ENCODE results near the gene DVL2. TPM values are rescaled to one million over a fixed set of nuclear protein-coding genes. Genes with fewer than 3 reads are reported as not detected.

The DVL2 gene
- total and polyA plus RNA-seq, 2 of the 13 experiments (the other 11 are each of a cell fraction or from before 2014, with no cell fraction given) = 5.7 to 38.2 TPM

- TF ChIP-seq RBM39 (IDR thresholded peaks at IDR 0.05; ENCODE audit: low read depth, low read length, poor library complexity, severe bottlenecking) = peak; percentile 72
- peak; percentile 77 for TF ChIP-seq MIER3 (CRISPR knock-in tag; IDR thresholded peaks at IDR 0.05; ENCODE audit: borderline replicate concordance)
- peak; percentile 94 for TF ChIP-seq PCBP1 (IDR thresholded peaks at IDR 0.05; ENCODE audit: borderline replicate concordance, low read depth, low read length)
- no peak; the same call in 1 of the 2 replicates for TF ChIP-seq SIX4 (CRISPR knock-in tag; IDR thresholded peaks at IDR 0.05)
- TF ChIP-seq ZNF891 (CRISPR knock-in tag; IDR thresholded peaks at IDR 0.05) = peak; percentile 15; the same call in 1 of the 2 replicates
- no peak for TF ChIP-seq FUBP1 (CRISPR knock-in tag; IDR thresholded peaks at IDR 0.05; ENCODE audit: borderline replicate concordance)
- no peak for TF ChIP-seq REL (CRISPR knock-in tag; conservative IDR thresholded peaks at IDR 0.05)
- TF ChIP-seq SMAD3 (CRISPR knock-in tag; IDR thresholded peaks at IDR 0.05) = peak; percentile 75
- no peak; the same call in 1 of the 2 replicates for TF ChIP-seq FOSL2 (CRISPR knock-in tag; IDR thresholded peaks at IDR 0.05)
- TF ChIP-seq CREM (IDR thresholded peaks at IDR 0.05) = peak; percentile 80
- TF ChIP-seq CREM (CRISPR knock-in tag; IDR thresholded peaks at IDR 0.05) = no peak
- TF ChIP-seq, protein P1, sequence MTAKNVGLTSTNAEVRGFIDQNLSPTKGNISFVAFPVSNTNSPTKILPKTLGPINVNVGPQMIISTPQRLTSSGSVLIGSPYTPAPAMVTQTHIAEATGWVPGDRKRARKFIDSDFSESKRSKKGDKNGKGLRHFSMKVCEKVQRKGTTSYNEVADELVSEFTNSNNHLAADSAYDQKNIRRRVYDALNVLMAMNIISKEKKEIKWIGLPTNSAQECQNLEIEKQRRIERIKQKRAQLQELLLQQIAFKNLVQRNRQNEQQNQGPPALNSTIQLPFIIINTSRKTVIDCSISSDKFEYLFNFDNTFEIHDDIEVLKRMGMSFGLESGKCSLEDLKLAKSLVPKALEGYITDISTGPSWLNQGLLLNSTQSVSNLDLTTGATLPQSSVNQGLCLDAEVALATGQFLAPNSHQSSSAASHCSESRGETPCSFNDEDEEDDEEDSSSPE (CRISPR knock-in tag; IDR thresholded peaks at IDR 0.05) = peak; percentile 61; the same call in 1 of the 2 replicates
- no peak; the same call in 1 of the 2 replicates for TF ChIP-seq POLR2AphosphoS2 (IDR thresholded peaks at IDR 0.05; ENCODE audit: low read depth, low read length)
- TF ChIP-seq SKI (IDR thresholded peaks at IDR 0.05; ENCODE audit: partially characterized antibody) = peak; percentile 42
- no peak; the same call in 1 of the 2 replicates for TF ChIP-seq TMF1 (CRISPR knock-in tag; IDR thresholded peaks at IDR 0.05; ENCODE audit: low read depth)
- TF ChIP-seq ZNF615 (CRISPR knock-in tag; IDR thresholded peaks at IDR 0.05; ENCODE audit: borderline replicate concordance) = no peak; the same call in 1 of the 2 replicates
- TF ChIP-seq, protein P2, sequence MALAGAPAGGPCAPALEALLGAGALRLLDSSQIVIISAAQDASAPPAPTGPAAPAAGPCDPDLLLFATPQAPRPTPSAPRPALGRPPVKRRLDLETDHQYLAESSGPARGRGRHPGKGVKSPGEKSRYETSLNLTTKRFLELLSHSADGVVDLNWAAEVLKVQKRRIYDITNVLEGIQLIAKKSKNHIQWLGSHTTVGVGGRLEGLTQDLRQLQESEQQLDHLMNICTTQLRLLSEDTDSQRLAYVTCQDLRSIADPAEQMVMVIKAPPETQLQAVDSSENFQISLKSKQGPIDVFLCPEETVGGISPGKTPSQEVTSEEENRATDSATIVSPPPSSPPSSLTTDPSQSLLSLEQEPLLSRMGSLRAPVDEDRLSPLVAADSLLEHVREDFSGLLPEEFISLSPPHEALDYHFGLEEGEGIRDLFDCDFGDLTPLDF (CRISPR knock-in tag; IDR thresholded peaks at IDR 0.05) = no peak
- peak; percentile 44; the same call in 1 of the 2 replicates for TF ChIP-seq ZNF441 (CRISPR knock-in tag; IDR thresholded peaks at IDR 0.05; ENCODE audit: borderline replicate concordance)
- TF ChIP-seq CENPX (CRISPR knock-in tag; IDR thresholded peaks at IDR 0.05) = no peak
Measured at GRCh38 chr17:7179317-7180254, 54.7 kb downstream of the DVL2 start, which contains the start of gene ASGR1 (continued).

Measured in HepG2 (cell line).